ENCODE measurements around the gene OR10J4. TPM values are rescaled to one million over a fixed set of nuclear protein-coding genes. Genes with fewer than 3 reads are reported as not detected.

OR10J4 gene
- total and polyA plus RNA-seq, 2 experiments from 2014 or later: not detected

GRCh38 chr1:159429074-159429861, 2.7 kb upstream of the OR10J4 start:
- Histone ChIP-seq H3K9me3 (ENCODE audit: low read depth) (no peaks in the 10 kb centered on the region), H3K4me1 (ENCODE audit: low read depth) (no peaks in the 10 kb centered on the region), H3K27ac (no peak overlapping the region), H3K36me3 (no peaks in the 10 kb centered on the region), H3K4me3 (no peak overlapping the region), H3K27me3 (no peaks in the 10 kb centered on the region)
- peak in 1 of 2 donors; percentile 90 for DNase-seq (ENCODE audit: low read depth in 1 of 2, low spot score in 1 of 2)
- TF ChIP-seq, protein P1, sequence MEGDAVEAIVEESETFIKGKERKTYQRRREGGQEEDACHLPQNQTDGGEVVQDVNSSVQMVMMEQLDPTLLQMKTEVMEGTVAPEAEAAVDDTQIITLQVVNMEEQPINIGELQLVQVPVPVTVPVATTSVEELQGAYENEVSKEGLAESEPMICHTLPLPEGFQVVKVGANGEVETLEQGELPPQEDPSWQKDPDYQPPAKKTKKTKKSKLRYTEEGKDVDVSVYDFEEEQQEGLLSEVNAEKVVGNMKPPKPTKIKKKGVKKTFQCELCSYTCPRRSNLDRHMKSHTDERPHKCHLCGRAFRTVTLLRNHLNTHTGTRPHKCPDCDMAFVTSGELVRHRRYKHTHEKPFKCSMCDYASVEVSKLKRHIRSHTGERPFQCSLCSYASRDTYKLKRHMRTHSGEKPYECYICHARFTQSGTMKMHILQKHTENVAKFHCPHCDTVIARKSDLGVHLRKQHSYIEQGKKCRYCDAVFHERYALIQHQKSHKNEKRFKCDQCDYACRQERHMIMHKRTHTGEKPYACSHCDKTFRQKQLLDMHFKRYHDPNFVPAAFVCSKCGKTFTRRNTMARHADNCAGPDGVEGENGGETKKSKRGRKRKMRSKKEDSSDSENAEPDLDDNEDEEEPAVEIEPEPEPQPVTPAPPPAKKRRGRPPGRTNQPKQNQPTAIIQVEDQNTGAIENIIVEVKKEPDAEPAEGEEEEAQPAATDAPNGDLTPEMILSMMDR (IDR thresholded peaks at IDR 0.05; ENCODE audit: low read depth, low read length): no peak

DNA sequence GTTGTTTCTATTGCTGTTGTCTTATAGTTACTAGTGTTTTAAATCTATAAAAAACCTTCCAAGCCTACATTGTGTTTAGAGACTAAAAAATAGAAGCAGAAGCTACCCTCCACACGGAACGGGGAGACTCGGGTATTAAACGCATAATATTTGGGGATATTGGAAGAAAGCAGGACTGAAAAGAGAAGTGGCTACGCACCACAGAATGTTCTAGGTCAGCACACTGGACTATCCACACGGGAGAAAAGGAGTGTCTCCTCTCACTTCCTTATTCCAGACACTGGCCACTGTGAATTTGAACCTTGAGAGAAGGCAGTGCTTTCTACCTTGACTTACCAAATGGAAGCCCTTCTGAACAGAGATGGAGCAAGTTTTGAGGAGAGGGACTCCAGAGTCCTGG, 1.0 kb upstream of the OR10J4 start:
- H3K9me3 ChIP-seq (ENCODE audit: low read depth): no peaks in the 10 kb centered on the region

DNA sequence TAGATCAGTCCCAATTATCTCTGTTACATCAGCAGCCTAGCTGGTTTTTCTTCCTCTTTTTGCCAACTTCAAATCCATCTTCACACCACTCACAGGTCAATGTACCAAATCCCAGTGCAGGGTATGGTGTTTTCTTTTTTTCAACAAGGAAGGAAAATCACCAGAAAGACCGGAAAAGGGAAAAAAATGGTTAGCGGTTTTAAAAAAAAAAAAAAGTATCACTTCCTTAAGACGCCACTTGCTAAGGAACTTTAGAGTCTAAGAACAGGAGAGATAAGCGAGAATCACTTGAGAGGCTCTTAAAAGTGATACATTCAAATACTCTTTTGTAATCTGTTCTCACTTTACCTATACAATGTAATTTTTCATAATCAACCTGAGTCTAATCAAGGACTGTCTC, 4.5 kb downstream of the OR10J4 start:
- TF ChIP-seq, protein P1 (IDR thresholded peaks at IDR 0.05; ENCODE audit: low read depth, low read length): no peak
- no peaks in the 10 kb centered on the region for H3K4me1 ChIP-seq (ENCODE audit: low read depth)
- DNase-seq (ENCODE audit: low read depth in 1 of 2, low spot score in 1 of 2): no peak
- no peak overlapping the region for H3K4me3 ChIP-seq
- H3K9me3 ChIP-seq (ENCODE audit: low read depth): no peaks in the 10 kb centered on the region
- H3K27me3 ChIP-seq: no peaks in the 10 kb centered on the region
- no peaks in the 10 kb centered on the region for H3K36me3 ChIP-seq
- H3K27ac ChIP-seq: no peak overlapping the region

More for the DNA sequence above, 1.0 kb upstream of the OR10J4 start:
- H3K4me1 ChIP-seq (ENCODE audit: low read depth): no peaks in the 10 kb centered on the region
- H3K27ac ChIP-seq: no peak overlapping the region
- TF ChIP-seq, protein P1 (IDR thresholded peaks at IDR 0.05; ENCODE audit: low read depth, low read length): no peak
- H3K4me3 ChIP-seq: no peak overlapping the region
- no peak for DNase-seq (ENCODE audit: low read depth in 1 of 2, low spot score in 1 of 2)
- H3K36me3 ChIP-seq: no peaks in the 10 kb centered on the region
- no peaks in the 10 kb centered on the region for H3K27me3 ChIP-seq

DNA sequence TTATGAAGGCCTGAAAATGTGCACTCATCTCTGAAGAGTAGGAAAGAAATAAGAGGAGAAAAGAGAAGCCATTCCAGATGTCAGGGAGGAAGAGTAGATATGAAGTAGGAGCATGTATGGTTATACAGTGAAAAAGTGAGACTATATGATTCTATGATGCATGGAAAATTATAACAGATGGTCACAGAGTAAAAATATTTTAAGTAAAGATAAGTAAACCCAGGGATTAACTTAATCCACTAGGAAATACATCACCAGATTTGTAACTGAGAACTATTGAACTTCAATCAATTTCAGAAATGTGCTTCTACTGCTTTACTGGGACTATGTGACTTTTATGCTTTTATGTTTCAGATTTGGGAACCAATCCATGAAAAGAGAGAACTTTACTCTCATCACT, 7.4 kb downstream of the OR10J4 start, which contains the start of gene OR10J1:
Gene OR10J1 (plus strand): TSS at position 301 of the 400 bp plus-strand sequence. CDS start 70 bp downstream, at position 371.
- no peak for DNase-seq (ENCODE audit: low read depth in 1 of 2, low spot score in 1 of 2)
- H3K36me3 ChIP-seq: no peaks in the 10 kb centered on the region
- TF ChIP-seq, protein P1 (IDR thresholded peaks at IDR 0.05; ENCODE audit: low read depth, low read length): no peak

GRCh38 chr1:159441360-159441759, 9.4 kb downstream of the OR10J4 start:
- Histone ChIP-seq H3K4me1 (ENCODE audit: low read depth) (peaks cover 18% of the 10 kb centered on the region), H3K27me3 (no peaks in the 10 kb centered on the region), H3K4me3 (no peak overlapping the region), H3K27ac (no peak overlapping the region), H3K9me3 (ENCODE audit: low read depth) (no peaks in the 10 kb centered on the region), H3K36me3 (no peaks in the 10 kb centered on the region)
- TF ChIP-seq, protein P1 (IDR thresholded peaks at IDR 0.05; ENCODE audit: low read depth, low read length): no peak
- no peak for DNase-seq (ENCODE audit: low read depth in 1 of 2, low spot score in 1 of 2)

More for the DNA sequence above, 7.4 kb downstream of the OR10J4 start, which contains the start of gene OR10J1:
- no peaks in the 10 kb centered on the region for H3K9me3 ChIP-seq (ENCODE audit: low read depth)
- H3K4me1 ChIP-seq (ENCODE audit: low read depth): peaks cover 7% of the 10 kb centered on the region
- H3K27me3 ChIP-seq: no peaks in the 10 kb centered on the region
- H3K27ac ChIP-seq: no peak within 1 kb of the TSS
- H3K4me3 ChIP-seq: no peak within 1 kb of the TSS

Measured in cardiac muscle cell (in vitro differentiated cells and primary cell).